Measurements from ENCODE around the gene LRRC61. TPM values are rescaled to one million over a fixed set of nuclear protein-coding genes. Genes with fewer than 3 reads are reported as not detected.

Gene LRRC61
- total RNA-seq, 1 donor from 2014 or later = not detected

DNA sequence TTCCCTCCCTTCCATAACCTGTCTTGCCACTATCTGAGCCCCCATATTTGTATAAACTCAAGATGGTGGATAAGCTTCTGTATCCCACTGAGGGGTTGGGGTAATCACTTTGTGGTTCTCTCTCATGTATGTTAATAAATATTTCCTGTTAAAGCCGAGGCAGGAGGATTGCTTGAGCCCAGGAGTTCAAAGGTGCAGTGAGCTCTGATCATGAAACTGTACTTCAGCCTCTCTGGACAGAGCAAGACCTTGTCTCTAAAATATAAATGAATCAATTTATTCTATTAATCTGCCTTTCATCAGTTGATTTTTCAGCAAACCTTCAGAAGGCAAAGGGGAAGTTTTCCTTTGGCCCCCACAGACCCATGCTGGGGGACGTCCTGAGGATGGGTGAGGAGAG lies 20.1 kb downstream of the LRRC61 start:
- peaks cover 42% of the 10 kb centered on the region for H3K27me3 Mint-ChIP-seq (ENCODE audit: unreplicated experiment)
- peaks cover 8% of the 10 kb centered on the region for H3K9me3 Mint-ChIP-seq (ENCODE audit: unreplicated experiment)
- TF ChIP-seq, protein P1, sequence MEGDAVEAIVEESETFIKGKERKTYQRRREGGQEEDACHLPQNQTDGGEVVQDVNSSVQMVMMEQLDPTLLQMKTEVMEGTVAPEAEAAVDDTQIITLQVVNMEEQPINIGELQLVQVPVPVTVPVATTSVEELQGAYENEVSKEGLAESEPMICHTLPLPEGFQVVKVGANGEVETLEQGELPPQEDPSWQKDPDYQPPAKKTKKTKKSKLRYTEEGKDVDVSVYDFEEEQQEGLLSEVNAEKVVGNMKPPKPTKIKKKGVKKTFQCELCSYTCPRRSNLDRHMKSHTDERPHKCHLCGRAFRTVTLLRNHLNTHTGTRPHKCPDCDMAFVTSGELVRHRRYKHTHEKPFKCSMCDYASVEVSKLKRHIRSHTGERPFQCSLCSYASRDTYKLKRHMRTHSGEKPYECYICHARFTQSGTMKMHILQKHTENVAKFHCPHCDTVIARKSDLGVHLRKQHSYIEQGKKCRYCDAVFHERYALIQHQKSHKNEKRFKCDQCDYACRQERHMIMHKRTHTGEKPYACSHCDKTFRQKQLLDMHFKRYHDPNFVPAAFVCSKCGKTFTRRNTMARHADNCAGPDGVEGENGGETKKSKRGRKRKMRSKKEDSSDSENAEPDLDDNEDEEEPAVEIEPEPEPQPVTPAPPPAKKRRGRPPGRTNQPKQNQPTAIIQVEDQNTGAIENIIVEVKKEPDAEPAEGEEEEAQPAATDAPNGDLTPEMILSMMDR (IDR thresholded peaks at IDR 0.05) = no peak
- H3K4me3 Mint-ChIP-seq (ENCODE audit: unreplicated experiment) = no peak overlapping the region
- no peak overlapping the region for H3K27ac Mint-ChIP-seq (ENCODE audit: unreplicated experiment)
- no peak for DNase-seq (ENCODE audit: extremely low spot score, unreplicated experiment)
- no peaks in the 10 kb centered on the region for H3K36me3 Mint-ChIP-seq (ENCODE audit: unreplicated experiment)
- peaks cover 6% of the 10 kb centered on the region for H3K4me1 Mint-ChIP-seq (ENCODE audit: unreplicated experiment)

DNA sequence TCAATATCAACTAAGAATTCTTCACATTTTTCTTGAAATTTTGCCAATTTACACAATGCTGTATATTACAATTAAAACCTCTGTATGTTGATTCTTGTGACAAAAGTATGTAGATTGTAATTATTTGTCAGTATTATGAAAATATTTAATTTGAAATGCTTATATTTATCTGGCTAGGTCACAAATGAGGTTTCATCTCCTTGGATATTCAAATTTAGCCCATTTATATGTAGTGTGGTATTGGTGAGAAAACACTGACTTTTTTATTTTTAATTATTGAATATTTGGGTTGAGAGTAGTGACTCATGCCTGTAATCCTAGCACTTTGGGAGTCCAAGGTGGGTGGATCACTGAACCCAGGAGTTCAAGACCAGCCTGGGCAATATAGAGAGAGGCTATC lies 21.1 kb downstream of the LRRC61 start:
- H3K9me3 Mint-ChIP-seq (ENCODE audit: unreplicated experiment) = peaks cover 8% of the 10 kb centered on the region
- no peak overlapping the region for H3K27ac Mint-ChIP-seq (ENCODE audit: unreplicated experiment)
- TF ChIP-seq, protein P1 (IDR thresholded peaks at IDR 0.05) = no peak
- H3K36me3 Mint-ChIP-seq (ENCODE audit: unreplicated experiment) = no peaks in the 10 kb centered on the region
- peaks cover 6% of the 10 kb centered on the region for H3K4me1 Mint-ChIP-seq (ENCODE audit: unreplicated experiment)
- DNase-seq (ENCODE audit: extremely low spot score, unreplicated experiment) = no peak
- H3K4me3 Mint-ChIP-seq (ENCODE audit: unreplicated experiment) = no peak overlapping the region
- H3K27me3 Mint-ChIP-seq (ENCODE audit: unreplicated experiment) = peaks cover 45% of the 10 kb centered on the region

DNA sequence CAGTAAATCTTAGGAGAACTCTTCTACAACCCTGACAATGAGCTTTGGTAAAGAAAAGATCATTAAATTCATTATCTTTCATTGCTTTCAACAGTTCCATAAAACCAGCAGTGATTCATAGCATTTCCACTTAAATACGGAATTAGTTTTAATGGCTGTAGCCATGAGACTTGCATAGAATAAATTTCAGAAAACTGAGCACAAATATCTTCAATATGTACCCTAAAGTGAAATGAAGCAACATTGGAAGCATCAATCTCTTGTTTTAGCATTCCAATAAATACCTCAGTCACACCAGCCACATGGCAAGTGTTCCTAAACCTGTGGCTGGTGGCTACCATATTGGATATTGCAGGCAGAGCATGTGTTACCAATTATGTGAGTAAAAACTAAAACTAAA lies 21.9 kb downstream of the LRRC61 start:
- Mint-ChIP-seq H3K4me3 (ENCODE audit: unreplicated experiment) (no peak overlapping the region), H3K27ac (ENCODE audit: unreplicated experiment) (no peak overlapping the region), H3K36me3 (ENCODE audit: unreplicated experiment) (no peaks in the 10 kb centered on the region), H3K27me3 (ENCODE audit: unreplicated experiment) (peaks cover 41% of the 10 kb centered on the region), H3K4me1 (ENCODE audit: unreplicated experiment) (peaks cover 4% of the 10 kb centered on the region), H3K9me3 (ENCODE audit: unreplicated experiment) (peaks cover 8% of the 10 kb centered on the region)
- no peak for DNase-seq (ENCODE audit: extremely low spot score, unreplicated experiment)
- TF ChIP-seq, protein P1 (IDR thresholded peaks at IDR 0.05) = no peak

DNA sequence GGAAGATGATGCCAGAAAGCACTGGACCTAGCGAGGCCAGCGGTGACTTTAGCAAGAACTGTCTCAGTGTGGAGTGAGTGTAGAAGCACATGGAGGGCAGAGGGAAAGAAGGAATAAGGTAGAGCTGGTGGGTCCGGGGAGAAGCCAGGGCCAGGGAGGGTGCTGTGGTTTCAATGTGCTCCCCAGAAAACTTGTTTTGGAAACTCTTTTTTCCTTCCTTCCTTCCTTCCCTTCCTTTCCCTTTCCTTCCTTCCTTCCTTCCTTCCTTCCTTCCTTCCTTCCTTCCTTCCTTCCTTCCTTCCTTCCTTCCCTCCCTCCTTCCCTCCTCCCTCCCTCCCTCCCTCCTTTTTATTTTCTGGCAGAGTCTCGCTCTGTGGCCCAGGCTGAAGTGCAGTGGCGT lies 23.8 kb downstream of the LRRC61 start:
- DNase-seq (ENCODE audit: extremely low spot score, unreplicated experiment) = no peak
- H3K27ac Mint-ChIP-seq (ENCODE audit: unreplicated experiment) = no peak overlapping the region
- no peaks in the 10 kb centered on the region for H3K36me3 Mint-ChIP-seq (ENCODE audit: unreplicated experiment)
- no peak overlapping the region for H3K4me3 Mint-ChIP-seq (ENCODE audit: unreplicated experiment)
- H3K4me1 Mint-ChIP-seq (ENCODE audit: unreplicated experiment) = peaks cover 2% of the 10 kb centered on the region
- H3K27me3 Mint-ChIP-seq (ENCODE audit: unreplicated experiment) = peaks cover 32% of the 10 kb centered on the region
- TF ChIP-seq, protein P1 (IDR thresholded peaks at IDR 0.05) = no peak
- peaks cover 8% of the 10 kb centered on the region for H3K9me3 Mint-ChIP-seq (ENCODE audit: unreplicated experiment)

DNA sequence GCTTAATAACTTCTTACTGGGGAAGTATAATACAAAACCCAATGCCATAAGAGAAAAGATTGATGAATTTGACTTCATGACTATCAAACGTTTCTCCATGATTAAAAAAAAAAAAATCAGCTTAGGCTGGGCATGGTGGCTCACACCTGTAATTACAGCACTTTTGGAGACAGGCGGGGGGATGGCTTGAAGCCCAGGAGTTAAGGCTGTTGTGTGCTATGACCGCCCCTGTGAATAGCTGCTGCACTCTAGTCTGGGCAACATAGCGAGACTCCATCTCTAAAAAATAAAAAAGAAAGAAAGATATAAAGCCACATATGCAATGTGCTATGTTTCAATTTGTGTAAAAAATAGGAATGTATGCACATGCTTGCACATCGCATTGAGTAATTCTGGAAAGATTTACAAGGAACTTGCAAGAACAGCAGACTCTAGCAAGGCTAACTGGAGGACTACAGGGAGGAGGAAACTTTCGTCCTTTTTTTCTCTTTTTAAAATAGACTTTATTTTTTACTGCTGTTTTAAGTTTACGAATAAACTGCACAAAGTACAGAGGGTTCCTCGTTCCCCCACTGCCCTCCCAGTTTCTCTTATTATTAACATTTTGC lies 28.5 kb downstream of the LRRC61 start:
- no peak for DNase-seq (ENCODE audit: extremely low spot score, unreplicated experiment)
- no peaks in the 10 kb centered on the region for H3K9me3 Mint-ChIP-seq (ENCODE audit: unreplicated experiment)
- H3K36me3 Mint-ChIP-seq (ENCODE audit: unreplicated experiment) = no peaks in the 10 kb centered on the region
- TF ChIP-seq, protein P1 (IDR thresholded peaks at IDR 0.05) = no peak
- H3K4me3 Mint-ChIP-seq (ENCODE audit: unreplicated experiment) = no peak overlapping the region
- peaks cover 12% of the 10 kb centered on the region for H3K27me3 Mint-ChIP-seq (ENCODE audit: unreplicated experiment)
- H3K27ac Mint-ChIP-seq (ENCODE audit: unreplicated experiment) = no peak overlapping the region
- H3K4me1 Mint-ChIP-seq (ENCODE audit: unreplicated experiment) = peaks cover 2% of the 10 kb centered on the region
